ENCODE data around the gene GARNL3. TPM values are rescaled to one million over a fixed set of nuclear protein-coding genes. Genes with fewer than 3 reads are reported as not detected.

The GARNL3 gene
- total RNA-seq, 4 donors from 2014 or later: 4.7 to 29.3 (median 11.3) TPM

DNA sequence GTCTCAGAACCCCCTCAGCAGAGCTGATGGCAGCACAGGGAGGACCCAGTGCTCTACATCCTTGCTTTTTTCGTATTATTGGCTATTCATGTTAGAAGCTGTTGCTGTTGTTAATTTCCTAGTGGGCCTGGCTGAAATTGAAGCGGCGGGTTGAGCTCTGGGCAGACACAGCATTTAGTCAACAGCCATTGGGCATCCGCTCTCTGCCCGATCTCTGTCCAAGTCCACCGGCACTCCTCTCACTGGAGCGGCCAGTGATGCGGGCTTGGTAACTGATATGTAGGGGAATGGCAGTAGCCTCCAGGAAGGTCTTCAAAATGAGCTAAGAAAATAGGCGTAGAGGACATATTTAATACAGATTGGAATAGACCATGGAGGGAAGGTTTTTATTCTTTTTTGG is 1.3 kb upstream of the GARNL3 start:
- Histone ChIP-seq H3K27me3 (no peaks in the 10 kb centered on the region), H3K27ac (peak overlapping the region in 2 of 4 donors; percentile 15 to 53), H3K36me3 (no peaks in the 10 kb centered on the region), H3K4me1 (peaks cover 5 to 40% (median 9%) of the 10 kb centered on the region in 3 donors), H3K9me3 (no peaks in the 10 kb centered on the region), H3K4me3 (no peak overlapping the region)
- ATAC-seq: no peak
- 73 to 85% methylated on average over 5 to 8 of the region's 9 CpGs for WGBS, 2 donors (ENCODE audit: low coverage in 1 of 2)
- no peak for TF ChIP-seq EP300 (IDR thresholded peaks at IDR 0.05)
- TF ChIP-seq, protein P1, sequence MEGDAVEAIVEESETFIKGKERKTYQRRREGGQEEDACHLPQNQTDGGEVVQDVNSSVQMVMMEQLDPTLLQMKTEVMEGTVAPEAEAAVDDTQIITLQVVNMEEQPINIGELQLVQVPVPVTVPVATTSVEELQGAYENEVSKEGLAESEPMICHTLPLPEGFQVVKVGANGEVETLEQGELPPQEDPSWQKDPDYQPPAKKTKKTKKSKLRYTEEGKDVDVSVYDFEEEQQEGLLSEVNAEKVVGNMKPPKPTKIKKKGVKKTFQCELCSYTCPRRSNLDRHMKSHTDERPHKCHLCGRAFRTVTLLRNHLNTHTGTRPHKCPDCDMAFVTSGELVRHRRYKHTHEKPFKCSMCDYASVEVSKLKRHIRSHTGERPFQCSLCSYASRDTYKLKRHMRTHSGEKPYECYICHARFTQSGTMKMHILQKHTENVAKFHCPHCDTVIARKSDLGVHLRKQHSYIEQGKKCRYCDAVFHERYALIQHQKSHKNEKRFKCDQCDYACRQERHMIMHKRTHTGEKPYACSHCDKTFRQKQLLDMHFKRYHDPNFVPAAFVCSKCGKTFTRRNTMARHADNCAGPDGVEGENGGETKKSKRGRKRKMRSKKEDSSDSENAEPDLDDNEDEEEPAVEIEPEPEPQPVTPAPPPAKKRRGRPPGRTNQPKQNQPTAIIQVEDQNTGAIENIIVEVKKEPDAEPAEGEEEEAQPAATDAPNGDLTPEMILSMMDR (IDR thresholded peaks at IDR 0.05): no peak

DNA sequence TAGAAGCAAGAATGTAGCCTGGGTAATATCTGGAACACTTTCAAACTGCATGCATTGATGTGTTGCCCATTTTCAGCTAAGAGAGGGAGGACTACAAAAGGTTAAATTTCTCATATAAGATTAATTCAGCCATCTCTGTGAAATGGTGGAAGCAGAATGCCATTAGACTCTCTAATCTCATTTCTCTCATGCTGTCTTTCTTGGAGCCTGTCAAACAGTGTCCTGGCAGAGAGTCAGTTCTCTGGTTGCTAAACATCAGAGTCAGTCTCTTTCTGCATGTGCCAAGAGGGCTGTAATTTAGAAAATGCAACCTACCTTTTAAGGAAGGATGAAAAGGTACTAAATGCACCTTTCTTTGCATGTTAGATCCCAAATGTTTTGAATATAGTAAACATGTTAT is 910 bp upstream of the GARNL3 start:
- ATAC-seq: no peak
- no peak overlapping the region for H3K27ac ChIP-seq
- H3K36me3 ChIP-seq: no peaks in the 10 kb centered on the region
- no peak overlapping the region for H3K4me3 ChIP-seq
- peaks cover 5 to 43% (median 9%) of the 10 kb centered on the region in 3 donors for H3K4me1 ChIP-seq
- H3K27me3 ChIP-seq: no peaks in the 10 kb centered on the region
- TF ChIP-seq POLR2AphosphoS5 (IDR thresholded peaks at IDR 0.05) (peak; percentile 8), EP300 (IDR thresholded peaks at IDR 0.05) (no peak), POLR2A (IDR thresholded peaks at IDR 0.05) (no peak)
- TF ChIP-seq, protein P1 (IDR thresholded peaks at IDR 0.05): no peak
- no peaks in the 10 kb centered on the region for H3K9me3 ChIP-seq

- WGBS, 2 donors (ENCODE audit: low coverage in 1 of 2): 68 to 80% methylated on average over 4 to 5 of the region's 5 CpGs
- Histone ChIP-seq H3K4me1 (peaks cover 5 to 32% (median 9%) of the 10 kb centered on the region in 3 donors), H3K4me3 (no peak overlapping the region), H3K9me3 (no peaks in the 10 kb centered on the region), H3K27me3 (no peaks in the 10 kb centered on the region), H3K36me3 (no peaks in the 10 kb centered on the region), H3K27ac (peak overlapping the region in 1 of 4 donors; percentile 3)
- no peak for ATAC-seq
- TF ChIP-seq EP300 (IDR thresholded peaks at IDR 0.05) (no peak), POLR2AphosphoS5 (IDR thresholded peaks at IDR 0.05) (no peak), POLR2A (IDR thresholded peaks at IDR 0.05) (no peak)
- TF ChIP-seq, protein P1 (IDR thresholded peaks at IDR 0.05): no peak
These were observed 3.4 kb downstream of the GARNL3 start for GRCh38 chr9:127267793-127268525.

DNA sequence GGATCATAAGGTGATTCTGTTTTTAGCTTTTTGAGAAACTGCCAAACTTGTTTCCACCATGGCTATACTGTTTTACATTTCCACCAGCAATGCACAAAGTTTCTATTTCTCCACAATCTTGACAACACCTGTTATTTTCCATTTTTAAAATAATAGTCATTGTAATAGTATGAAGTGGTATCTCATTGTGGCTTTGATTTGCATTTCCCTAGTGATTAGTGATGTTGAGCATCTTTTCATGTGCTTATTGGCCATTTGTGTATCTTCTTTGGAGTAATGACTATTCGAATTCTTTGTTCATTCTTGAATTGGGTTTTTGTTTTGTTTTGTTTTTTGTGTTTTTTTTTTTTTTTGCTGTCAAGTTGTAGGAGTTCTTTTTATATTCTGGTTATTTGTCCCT is 4.9 kb downstream of the GARNL3 start:
- Histone ChIP-seq H3K4me3 (no peak overlapping the region), H3K9me3 (no peaks in the 10 kb centered on the region), H3K27ac (no peak overlapping the region), H3K36me3 (no peaks in the 10 kb centered on the region), H3K27me3 (no peaks in the 10 kb centered on the region), H3K4me1 (peaks cover 0 to 17% (median 3%) of the 10 kb centered on the region in 3 donors)
- TF ChIP-seq, protein P1 (IDR thresholded peaks at IDR 0.05): no peak
- TF ChIP-seq EP300 (IDR thresholded peaks at IDR 0.05) (no peak), POLR2AphosphoS5 (IDR thresholded peaks at IDR 0.05) (no peak), POLR2A (IDR thresholded peaks at IDR 0.05) (no peak)
- ATAC-seq: no peak
- 100% methylated on average over 1 of the region's 1 CpG for WGBS, 2 donors (ENCODE audit: low coverage in 1 of 2)

DNA sequence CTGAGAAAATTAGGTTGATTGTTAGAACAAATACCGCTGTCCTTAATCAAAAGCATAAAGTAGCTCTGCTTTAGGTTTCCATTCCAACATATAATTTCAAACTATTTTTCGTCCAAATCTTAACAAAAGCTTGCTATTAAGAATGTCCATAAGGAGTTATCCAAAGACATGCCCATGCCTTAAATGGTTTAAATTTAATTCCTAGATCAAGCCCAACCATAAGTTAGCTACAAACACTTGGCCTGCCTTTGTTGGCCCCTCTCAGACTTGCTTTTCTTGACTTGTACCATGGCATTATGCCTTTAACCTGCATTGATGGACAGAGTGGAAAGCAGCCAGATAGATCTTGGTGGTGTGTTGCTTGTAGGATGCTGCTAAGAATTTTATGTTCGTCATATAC is 8.8 kb downstream of the GARNL3 start:
- H3K27ac ChIP-seq: no peak overlapping the region
- TF ChIP-seq POLR2AphosphoS5 (IDR thresholded peaks at IDR 0.05) (no peak), POLR2A (IDR thresholded peaks at IDR 0.05) (no peak), EP300 (IDR thresholded peaks at IDR 0.05) (no peak)
- TF ChIP-seq, protein P1 (IDR thresholded peaks at IDR 0.05): no peak
- WGBS, 2 donors (ENCODE audit: low coverage in 1 of 2): 52 to 61% methylated on average over 3 of the region's 3 CpGs
- H3K9me3 ChIP-seq: no peaks in the 10 kb centered on the region
- H3K27me3 ChIP-seq: no peaks in the 10 kb centered on the region
- H3K36me3 ChIP-seq: no peaks in the 10 kb centered on the region
- no peak for ATAC-seq
- H3K4me1 ChIP-seq: peaks cover 0 to 13% (median 0%) of the 10 kb centered on the region in 3 donors
- no peak overlapping the region for H3K4me3 ChIP-seq

Measured in gastroesophageal sphincter (tissue), 4 donors.